Activated CD8-positive, alpha-beta memory T cell treated with anti-CD3 and anti-CD28 coated beads, Interleukin-2, amount 50 U/mL, for 48 hours (primary cell): ENCODE measurements around the gene PAX6.
A peak's percentile ranks its signal among the peaks of the same experiment; 100 is the strongest.

Experiments used
- DNase-seq: peaks from one replicate; pipeline ENCODE4 v3.0.0-alpha.2; 2020

PAX6 gene

DNA sequence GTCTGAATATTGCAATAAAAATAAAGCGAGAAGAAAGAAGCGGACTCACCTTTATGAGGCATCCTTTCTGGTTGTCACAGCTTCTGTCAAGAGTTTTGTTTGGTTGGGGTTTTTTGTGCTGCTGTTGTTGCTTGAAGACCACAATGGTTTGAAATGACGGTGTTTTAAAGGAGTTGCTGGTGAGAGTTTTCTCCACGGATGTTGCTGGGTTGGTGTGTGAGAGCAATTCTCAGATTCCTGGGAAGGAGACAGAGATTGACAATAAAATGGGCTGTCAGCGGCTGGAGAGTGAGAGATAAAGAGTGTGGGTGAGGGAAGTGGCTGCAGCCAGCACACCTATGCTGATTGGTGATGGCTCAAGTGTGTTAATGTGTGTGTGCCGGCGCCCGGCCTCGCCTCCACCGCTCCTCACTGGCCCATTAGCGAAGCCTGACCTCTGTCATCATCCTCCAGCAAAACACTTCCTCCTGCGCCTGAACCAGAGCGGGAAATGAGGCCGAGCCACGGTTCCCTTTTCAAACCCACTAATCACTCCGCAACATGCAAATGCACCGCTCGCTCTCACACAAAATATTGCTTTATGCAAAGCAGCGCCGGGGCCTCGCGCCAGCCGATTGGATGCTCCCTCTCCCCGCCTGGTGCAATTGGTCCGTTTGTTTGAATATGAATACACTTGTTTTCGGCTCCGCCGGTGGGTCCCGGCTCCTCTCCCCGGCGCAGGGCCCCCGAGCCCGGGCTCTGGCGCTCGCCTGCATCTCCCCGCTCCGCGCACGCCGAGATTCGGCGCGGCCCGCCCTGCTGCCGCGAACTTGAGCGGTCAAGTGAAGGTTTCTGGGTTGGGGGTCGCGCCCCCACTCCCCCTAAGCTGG, at the start of gene PAX6:
Gene PAX6 (minus strand): TSS at position 544 of the 869 bp plus-strand sequence. CDS start 4,911 bp downstream, outside the sequence.
- DNase-seq, result no peak

DNA sequence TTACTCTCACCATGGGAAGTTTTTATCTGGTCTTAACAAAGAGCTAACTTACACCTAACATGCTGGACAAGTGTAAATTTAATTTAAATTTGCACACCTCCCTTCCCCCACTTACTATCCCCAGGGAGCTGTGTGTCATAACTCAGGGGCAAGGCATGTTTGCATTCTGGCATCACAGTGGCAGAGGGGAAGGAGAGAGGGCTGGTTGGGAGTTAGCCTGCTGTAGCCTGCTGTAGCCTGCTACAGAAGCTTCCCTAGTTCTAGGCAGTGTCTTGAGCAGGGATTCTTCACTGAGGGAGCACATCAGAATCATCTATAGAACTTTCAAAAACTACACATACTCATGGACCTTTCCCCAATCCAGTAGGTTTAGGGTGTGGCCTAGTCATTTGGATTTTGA, 49.3 kb upstream of the PAX6 start:
- DNase-seq, result no peak

DNA sequence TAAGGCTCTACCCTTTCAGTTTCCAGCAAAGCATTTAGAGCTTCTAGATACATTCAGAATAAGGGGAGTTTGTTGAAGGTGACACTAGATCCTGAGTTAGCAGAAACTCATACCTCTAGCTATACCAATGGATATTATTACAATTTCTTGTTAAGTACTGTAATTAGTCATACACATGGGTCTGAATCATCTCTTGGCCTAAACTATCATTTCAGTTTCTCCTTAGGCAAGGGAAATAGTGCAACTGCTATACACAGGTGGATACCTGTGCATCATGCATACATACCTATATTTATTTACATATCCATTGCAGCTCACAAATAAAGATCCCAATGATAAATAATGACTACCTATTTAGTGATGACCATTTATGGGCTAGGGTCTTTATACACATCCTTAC, 45.1 kb upstream of the PAX6 start:
- no peak for DNase-seq

DNA sequence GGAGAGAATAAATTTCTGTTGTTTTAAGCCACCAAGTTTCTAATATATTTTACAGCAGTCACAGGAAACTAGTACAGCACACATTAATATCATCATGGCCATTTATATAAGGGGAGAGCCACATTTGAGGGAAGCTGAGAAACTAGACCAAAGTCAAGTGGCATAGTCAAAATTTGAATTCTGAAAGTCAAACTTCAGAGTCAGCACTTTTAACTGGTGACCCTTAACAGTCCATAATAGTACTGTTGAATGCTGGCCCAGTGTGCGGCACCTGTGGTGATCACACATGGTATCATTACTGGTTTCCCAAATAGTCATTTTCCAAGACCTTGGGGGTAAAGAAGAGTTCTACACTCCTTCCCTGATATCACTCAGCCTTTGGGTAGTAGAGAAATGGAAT, 44.3 kb upstream of the PAX6 start:
- DNase-seq, result no peak

DNA sequence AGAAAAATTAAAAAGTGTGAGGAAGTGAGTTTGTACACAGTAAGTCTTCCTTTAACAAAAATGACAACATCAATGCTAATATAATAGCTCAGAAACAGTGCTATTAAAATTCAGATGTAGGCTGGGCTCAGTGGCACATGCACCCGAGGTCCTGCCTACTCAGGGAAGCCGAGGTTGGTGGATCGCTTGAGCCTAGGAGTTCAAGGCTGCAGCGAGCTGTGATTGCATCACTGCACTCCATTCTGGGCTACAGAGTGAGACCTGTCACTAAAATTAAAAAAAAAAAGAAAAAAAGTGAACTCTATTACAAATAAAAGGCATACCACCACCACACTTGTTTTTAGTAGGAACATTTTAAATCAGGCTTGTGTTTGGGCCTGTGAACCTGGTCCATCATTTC, 39.2 kb upstream of the PAX6 start:
- DNase-seq, result no peak

DNA sequence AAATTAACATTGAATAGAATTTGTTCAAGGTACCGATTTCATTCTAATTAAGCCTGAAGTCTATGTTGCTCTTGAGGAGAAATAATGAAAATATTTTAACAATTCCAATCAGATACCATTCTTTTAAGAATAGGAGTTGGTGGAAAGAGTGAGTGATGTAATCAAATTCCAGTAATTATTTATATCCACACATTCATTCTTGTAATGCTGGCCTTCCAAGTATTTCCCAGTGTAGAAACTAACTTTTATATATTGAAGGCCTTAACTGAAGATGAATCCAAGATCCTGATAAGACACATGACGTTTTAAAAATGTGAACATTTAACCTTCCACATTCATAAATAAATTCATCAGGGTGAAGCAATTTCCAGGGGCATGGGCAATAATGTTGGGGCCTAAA, 36.6 kb upstream of the PAX6 start:
- no peak for DNase-seq

DNA sequence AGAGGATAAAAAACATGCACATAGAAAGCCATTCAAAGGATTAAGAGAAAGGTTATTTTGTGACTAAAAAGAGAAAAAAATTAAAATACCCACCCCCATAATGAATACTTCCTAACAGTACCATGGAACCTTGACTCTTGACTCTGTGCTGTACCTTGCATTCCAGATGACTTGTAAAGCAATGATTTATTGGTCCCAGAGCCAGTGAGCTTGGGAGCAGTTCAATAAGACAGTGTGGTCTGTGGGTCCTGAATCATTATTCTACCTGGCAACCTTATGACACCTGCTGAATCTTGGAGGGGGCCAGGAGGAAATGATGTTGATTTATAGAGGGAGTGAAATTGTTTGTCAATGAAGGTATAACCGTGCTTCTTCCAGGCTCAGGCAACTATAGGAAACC, 34.2 kb upstream of the PAX6 start:
- DNase-seq, result no peak

DNA sequence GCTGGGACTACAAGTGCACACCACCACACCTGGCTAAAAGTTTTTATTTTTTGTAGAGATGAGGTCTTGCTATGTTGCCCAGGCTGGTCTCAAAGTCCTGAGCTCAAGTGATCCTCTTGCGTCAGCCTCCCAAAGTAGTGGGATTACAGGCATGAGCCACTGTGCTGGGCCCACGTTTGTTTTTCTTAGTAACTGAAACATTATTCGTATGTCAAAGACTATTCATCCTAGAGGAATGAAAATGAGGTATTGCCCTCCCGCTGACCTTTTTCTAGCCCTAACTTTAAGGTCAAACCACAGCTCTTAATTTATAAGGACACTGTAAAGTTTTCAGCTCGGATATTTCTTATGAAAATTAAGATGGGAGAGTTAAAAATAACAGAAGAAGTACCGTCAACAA, 33.2 kb upstream of the PAX6 start:
- no peak for DNase-seq

DNA sequence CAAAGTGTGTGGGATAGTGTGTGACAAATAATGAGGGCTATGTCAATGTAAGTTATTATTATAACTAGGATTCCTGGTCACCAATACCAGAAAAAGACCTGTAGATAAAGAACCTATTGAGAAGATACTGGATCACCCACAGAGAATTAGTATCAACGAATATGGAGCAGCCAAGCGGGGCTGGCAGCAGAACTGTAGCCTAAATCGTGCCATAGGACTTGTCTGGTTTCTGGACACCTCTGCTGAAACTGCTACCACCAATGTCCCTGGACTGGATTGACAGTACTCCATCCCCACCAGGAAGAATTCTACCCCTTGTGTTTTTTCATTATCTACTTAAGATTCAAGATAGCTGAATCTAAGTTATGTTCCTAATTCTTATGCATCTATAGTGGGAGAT, 30.3 kb upstream of the PAX6 start:
- no peak for DNase-seq

DNA sequence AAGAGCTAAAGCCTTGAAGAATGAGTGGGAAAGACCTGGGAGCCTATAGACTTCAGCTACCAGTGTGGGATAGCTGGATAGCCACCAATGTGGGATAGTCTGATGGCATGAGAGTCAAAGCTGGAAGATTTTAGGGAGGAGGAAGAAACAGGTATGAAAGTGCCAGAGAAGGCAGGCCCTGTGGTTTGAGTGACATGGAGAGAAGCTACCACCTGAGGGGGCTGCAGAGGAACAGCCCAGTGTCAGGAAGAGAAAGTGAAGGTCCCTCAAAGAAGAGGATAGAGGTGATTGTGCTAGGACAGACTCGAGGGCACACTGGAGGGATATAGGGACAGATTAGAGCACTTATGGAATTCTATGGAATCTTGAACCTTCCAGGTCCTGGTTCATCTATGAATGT, 23.1 kb upstream of the PAX6 start:
- no peak for DNase-seq

DNA sequence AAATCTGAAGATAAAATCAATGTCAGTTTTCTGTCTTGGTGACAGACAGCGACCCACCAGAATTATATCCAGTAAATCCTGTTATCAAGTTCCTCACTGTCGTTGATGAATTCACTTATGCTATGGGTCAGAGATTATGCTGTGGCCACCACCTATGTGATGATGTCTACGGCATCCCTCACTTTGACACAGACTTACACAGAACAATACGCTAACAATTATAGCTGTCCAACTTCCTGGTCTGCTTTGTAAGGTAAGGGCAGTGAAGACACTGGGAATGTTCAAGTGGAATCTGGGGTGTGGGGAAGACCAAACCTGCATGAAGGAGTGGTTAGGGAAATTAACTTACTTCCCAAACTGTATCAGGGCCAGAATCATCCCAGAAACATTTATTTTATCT, 19.3 kb upstream of the PAX6 start:
- DNase-seq, result no peak

DNA sequence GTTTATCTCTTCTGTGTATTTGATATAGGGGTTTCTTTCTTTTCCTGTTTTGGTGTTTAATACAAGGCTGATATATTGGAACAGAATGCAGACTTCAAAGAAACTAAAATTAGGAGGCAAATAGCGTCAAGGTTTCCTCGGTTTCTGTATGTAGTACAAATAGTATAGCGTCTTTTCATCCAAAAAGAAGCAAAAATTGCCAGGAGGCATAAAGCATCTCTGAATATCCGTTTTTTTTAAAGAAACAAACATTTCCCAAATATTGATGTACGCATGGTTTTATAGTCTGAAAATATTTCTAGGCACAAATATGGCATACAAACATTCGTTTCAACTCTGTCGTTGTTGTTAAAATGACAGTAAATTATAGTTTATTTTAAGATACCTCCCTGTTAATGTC, 17.1 kb upstream of the PAX6 start:
- no peak for DNase-seq

DNA sequence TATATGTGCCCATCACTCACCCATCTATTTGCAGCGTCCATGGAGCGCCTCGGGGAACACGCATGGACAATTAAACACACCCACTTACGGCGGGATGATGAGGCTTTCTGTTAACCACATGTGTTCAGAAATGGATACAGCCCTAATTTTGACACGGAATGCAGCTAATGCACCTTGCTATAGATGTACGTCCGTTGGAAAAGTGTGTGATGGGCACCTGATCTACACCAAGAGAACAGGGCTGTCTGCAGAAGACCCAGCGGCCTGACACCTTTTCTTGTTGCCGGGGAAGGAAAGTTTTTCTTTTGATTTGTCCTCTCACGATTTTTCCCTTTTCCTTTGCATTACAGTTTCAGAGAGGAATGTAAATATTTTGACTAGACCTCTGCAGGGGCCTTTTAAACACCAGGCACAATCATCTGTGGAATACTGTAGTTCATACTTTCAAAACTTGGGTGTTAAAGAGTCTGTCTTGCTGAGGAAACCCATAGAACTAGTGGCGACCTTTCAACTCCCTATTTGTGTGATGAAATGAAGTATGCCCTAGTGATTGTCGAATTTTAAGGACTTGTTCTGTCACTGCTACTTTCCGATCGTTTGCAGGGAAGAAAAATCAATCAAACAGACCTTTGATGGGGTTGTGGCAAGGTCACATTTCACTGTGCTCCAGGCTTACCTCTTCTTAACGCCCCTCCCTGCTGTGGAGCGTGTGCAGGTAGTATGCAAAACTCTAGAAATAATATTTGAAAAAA, 16.5 kb upstream of the PAX6 start:
- DNase-seq, result no peak

DNA sequence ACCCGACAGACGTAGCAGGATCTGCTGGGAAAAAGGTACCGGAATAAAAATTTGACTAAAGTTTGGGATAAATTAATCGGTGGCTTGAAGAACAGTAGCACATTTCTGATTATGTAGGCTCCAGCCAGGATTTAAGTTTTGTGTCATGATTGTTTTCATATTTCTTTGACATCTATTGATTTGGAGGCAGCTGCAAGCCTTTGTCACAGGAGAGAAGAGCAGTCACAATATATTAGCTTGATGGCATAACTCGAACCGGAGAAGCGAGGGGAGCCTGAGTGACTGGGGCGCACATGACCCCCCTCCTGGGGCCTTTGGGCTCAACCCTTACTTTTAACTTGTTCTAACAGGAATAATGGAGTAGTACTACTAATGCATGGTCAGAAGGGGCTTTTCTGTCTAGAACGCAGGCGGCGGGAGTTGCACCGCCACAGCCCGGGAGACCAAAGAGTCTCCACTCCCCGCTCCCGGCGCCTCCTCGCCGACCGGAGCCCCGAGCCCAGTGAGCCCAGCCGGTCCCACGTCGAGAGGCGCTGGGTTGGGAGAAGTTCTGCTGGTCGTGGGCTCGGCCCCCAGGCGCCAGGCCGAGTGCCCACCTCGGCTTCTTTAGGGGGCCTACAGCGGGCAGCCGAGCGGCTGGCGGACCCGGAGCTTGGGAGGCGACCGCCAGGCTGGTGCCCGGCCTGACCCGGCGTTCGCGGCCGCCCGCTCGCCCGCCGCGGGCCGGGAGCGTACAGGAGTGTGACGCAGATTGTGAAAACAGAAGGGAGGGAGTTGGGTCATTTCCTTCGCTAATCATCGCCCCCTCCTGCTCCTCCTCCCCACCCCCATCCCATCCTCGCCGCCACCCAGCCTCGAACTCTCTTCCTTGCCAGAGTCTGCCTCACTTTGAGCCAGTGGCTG, 15.7 kb upstream of the PAX6 start:
- DNase-seq, result no peak

DNA sequence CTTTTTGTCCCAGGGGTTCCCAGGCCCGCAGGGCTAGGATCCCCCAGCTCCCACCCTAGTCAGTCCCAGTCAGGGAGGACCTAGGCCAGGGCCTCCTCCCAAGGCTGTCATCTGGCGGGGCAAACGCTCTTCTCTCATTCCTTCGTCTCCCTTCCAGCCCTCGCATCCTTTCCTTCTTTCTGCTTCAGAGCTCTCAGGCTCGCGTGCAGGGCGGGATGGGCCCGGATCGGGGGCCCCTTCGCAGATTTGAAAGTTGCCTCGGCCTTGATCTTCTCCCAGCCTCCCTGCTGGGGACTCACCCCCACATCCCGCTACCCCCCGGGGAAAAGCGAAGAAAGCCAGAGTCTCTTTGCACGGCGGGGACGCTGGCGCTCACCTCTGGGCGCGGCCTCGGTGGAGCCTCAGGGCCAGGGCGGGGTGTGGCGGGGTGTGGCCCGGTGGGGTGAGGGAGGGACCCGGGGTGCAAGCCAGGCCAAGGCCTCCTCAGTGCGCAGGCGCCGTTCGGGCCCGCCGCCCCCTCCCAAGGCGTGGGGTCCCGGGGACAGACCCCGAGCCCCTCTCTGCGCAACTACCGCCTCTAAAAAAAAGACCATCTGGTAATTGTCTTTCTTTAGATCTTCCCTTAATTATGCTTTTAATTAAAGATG, 14.8 kb upstream of the PAX6 start:
- DNase-seq, result no peak

DNA sequence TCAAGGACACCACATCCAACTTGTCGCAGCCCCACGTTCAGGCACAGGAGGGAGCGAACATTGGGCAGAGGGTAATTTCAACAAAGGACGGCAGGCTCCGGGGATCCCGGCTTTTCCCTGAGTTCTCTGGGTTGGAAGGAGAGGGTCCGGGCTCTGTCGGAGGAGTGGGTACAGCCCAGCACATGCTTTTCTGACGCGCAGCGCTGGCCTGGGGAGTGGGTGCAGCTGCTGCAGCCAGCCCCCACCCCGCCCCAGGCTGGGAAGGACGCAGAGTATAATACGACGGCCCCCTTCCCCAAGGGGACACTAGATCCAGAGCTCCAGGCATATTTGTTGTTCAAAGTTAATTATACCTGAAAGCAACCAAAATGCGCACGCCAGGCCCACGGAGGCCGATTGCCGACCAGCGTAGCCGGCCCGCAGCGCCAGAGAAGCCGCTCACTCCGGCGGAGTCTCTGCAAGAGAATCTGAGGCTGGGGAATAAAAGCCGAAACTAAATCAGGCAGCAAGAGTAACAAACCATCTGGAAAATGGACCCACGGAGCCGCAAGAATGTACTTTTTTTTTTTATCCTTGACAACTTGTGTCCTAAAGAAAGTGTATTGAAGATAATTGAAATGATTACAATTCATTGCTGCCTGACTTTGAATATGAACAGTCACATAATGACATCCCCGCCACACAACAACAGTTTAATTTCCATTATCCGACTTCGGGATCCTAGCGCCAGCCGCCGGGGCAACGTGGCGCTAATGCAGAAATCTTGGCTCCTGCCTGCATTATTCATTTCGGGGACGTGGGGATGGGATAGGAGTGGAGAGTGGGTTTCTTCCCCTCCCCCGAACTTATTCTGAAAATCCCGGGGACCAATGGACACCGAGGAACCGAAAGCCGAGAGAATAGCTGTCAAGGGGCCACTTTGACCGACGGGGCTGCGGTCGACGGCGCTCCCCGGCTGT, 14.0 kb upstream of the PAX6 start:
- DNase-seq, result peak; percentile 51

DNA sequence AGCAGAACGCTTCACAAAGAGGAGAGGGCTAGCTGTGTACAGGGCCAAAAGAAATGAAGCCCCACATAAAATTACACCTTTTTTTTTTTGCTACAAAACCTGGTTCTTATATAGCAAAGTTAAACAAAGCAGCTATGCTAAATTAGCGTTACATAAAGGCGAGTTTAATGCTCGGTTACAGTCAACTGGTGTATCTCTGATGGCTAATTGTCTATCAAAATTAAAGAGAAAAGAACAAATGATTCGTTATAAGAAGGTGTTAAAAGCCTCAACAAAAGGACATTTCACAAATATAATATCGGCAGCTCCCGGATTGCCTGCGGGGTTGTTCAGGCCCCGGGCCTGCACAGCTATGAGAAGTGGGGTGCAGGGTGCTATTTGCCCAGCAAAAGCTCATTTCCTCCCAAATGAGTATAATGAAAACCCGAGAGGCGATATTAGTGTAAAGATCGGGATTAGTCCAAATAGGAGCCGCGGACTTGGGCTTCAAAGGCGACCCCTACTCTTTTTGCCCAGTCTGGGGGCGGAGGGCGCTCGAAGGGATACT, 13.3 kb upstream of the PAX6 start:
- no peak for DNase-seq

DNA sequence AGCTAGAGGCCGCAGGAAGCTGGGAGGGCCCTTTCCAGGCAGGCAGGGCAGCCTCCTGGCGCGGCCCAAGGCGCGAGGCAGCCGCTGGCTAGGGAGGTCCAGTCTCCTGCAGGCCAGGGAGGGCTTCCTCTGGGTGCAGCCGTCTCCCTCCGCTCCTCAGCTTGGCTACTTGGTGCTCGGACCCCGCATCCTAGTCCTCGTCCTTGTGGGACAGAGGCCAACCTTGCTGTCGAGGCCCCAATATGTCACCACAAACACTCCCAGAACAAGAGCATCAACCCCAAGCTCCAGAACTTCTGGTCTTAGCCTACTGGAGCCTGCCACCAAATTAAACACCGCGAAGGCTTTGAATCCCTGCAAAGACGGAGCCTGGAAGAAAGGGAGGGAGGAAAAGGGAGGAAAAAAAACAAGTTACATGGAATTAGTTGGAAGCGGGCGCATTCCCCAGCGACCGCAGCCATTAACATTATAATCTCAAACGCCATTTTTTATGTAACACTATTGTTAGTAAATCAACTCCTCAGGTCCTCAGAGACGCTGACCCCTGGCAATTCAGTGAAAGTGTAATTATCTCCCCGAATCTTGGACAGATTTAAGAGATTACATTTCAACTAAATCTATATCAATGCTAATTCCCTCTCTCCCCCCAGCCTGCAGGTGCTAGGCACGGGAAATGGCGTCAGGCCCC, 12.7 kb upstream of the PAX6 start:
- no peak for DNase-seq

DNA sequence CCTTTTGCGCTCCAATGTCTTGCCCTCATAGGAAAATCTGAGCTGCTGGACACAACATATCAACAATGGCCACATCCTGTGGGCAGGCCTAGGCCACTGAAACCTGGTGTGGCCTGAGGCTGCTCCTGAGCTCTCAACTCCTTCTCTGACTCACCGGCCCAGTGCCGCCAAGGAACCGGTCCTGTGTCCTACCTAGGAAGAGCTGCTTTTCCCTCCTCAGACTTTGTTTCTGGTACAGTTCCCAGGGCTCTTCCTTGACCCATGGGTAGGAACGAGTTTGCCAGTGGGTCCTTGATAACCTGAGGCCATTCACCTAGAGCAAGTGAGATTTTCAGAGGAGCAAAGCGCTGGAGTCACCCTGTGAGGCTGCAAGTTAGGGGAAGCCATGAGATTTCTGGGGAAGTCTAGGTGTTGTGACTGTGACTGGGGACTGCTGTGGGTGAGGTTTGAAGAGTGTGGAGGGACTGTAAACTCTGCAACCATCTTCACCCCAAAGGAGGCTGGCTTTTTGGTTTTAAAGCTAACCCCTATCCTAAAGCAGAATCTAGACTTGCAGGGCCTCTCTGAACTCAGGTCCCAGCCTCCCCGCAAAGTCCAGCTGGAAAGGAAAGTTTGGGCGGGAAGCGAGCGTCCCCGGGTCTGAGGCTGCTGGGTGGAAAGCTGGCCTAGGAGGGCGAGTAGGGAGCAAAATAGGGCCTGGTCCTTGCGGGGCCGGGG, 12.0 kb upstream of the PAX6 start:
- DNase-seq, result no peak
